Adipocyte (in vitro differentiated cells): ENCODE measurements around the gene GRIFIN.

Source experiments
- DNase-seq: peaks from one replicate; pipeline ENCODE4 v3.0.0-alpha.2; 2015; ENCODE audit warnings: low read depth
- H3K27me3 ChIP-seq: replicated peaks from 2 replicates; pipeline ENCODE4 v1.7.0; 2013; ENCODE audit warnings: mild to moderate bottlenecking, low read length, moderate library complexity; ENCODE audit not compliant: control insufficient read depth, insufficient read depth
- H3K36me3 ChIP-seq: 2 replicates; pipeline ENCODE4 v1.7.0; 2013; ENCODE audit warnings: low read length, mild to moderate bottlenecking, moderate library complexity; ENCODE audit not compliant: control insufficient read depth, insufficient read depth, severe bottlenecking
- H3K4me1 ChIP-seq: 2 replicates; pipeline ENCODE4 v1.7.0; 2013; ENCODE audit warnings: mild to moderate bottlenecking, low read length, moderate library complexity; ENCODE audit not compliant: control insufficient read depth, insufficient read depth
- H3K4me3 ChIP-seq: 2 replicates; pipeline ENCODE4 v1.7.0; 2013; ENCODE audit warnings: mild to moderate bottlenecking, low read length, moderate library complexity
- H3K9ac ChIP-seq: 2 replicates; pipeline ENCODE4 v1.7.0; 2013; ENCODE audit warnings: mild to moderate bottlenecking, low read length, moderate library complexity
- H3K9me3 ChIP-seq: 2 replicates; pipeline ENCODE4 v1.7.0; 2013; ENCODE audit warnings: mild to moderate bottlenecking, low read length, moderate library complexity; ENCODE audit not compliant: control insufficient read depth

The GRIFIN gene

DNA sequence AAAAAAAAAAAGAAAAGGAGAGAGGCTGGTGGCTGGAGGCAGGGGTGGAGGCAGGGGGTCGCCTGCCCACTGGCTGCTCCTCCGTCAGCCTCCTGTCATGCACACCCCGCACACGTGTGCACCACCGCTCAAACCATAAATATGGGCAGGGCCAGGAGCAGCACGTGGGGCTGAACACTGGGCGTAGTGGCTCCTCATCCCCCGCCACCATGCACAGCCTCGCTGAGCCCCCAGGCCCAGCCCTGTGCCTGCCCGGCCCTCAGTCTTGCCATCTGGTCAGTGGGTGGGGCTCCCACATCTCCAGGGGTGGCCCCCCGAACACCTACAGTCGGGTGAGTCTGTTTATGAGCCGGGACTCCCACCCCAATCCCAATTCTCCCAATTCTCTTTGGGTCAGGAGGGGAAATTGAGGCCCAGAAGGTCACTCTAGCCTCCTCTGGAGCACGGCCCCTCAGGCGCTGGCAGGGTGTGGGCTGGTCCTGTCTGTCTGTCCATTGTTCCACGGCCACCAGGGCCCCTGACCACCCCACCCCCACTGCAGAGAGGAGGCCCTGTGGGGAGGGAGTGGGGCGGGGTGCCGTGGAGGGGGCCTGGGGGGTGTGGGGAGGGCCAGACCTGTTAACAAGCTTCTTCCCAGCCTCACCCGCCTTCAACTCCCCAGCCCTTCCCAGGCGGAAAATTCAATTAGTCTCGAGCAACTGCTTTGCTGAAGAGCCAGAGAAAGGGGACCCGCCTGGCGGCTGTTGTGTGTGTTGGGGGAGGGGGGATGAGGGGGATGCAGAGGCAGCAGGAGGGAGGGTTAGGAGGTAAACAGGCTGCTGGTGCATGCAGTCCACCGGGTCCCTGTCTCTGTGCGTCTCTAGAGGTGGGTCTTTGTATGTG lies 19.5 kb upstream of the GRIFIN start:
- Histone ChIP-seq H3K9ac (no peak overlapping the region), H3K36me3 (no peaks in the 10 kb centered on the region), H3K4me1 (peaks cover 13% of the 10 kb centered on the region), H3K4me3 (no peak overlapping the region), H3K27me3 (peaks cover 11% of the 10 kb centered on the region), H3K9me3 (no peaks in the 10 kb centered on the region)
- no peak for DNase-seq

DNA sequence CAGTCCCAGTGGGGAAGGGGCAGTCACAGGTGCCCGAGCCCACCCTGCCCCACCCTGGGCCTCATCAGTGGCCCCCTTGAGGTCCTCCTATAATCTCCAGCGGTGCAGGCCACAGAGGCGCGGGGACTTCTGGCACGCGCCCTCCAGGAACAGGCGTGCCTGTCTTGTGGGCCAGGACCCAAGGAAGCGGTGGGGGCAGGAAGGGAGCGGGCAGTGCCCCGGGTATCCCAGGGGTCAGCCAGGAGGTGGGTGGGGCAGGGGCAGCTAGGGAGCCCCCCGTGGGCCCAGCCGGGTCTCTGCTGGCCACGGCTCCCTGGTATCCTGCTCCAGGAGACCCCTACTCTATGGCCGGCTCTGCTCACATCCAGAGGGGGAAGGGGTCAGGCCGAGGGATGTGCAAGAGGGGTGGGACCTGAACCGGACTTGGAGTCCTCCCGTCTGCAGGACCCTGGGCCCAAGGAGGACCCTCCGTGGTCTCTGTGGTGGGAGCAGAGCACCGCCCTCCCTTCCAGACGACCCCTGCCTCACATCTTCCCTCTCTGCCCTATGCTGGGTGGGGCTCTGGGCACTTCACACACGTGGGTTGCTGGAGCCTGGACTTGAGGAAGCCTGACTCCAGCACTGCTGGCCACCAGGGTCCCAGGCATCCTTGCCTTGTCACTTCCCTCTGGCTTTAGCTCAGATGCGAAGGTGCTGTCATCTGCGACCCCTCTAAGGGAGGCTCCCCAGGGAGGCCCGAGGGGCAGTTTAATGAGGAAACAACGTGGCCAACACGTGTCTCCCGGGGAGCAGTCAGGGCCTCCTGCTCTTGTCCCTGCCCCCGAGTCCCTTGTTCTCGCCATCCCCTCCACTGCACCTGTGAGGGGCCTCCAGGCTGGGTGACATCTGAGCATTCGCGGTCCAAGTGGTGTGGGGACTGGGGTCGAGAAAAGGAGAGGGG lies 18.3 kb upstream of the GRIFIN start:
- Histone ChIP-seq H3K9me3 (no peaks in the 10 kb centered on the region), H3K9ac (no peak overlapping the region), H3K4me3 (no peak overlapping the region), H3K36me3 (no peaks in the 10 kb centered on the region), H3K4me1 (peaks cover 18% of the 10 kb centered on the region), H3K27me3 (peaks cover 11% of the 10 kb centered on the region)
- no peak for DNase-seq

DNA sequence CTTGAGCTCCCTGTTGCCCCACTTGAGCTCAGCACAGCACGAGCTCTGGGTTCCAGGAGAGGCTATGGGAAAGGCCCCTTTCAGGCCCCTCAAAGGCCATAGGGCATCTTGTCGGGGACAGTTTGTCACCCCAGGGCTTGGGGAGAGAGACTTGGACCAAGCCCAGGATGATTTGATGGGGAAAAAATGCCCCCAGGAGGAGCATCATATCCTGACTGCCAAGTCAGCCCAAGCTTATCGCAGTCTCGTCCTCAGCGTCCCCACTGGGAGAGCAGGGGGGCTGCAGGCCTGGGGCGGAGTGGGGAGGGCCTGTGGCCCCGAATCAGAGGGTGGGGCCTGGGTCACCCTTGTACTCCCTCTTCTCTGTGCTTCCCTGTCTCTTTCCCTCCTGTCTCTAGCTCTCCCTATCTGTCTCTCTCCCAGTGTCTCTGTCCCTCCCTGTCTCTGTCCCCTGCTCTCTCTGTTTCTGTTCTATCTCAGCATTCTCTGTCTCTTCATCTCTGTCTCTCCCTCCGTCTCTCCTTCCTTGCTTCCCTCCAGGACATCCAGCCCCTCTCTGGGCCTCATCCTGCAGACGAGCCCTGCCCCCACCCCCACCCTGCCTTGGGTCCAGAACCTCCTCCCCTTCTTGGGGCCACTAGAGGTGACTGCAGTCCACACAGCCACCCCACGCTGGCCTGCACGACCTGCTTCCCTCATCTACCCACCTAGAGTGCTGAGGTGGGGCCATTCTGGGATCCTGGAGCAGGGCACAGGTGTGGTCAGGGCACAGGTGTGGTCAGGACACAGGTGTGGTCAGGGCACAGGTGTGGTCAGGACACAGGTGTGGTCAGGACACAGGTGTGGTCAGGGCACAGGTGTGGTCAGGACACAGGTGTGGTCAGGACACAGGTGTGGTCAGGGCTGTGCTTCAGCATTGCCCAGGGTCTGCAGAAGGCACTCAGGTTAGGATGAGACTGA lies 17.3 kb upstream of the GRIFIN start:
- H3K9me3 ChIP-seq = no peaks in the 10 kb centered on the region
- no peak for DNase-seq
- no peaks in the 10 kb centered on the region for H3K36me3 ChIP-seq
- peaks cover 28% of the 10 kb centered on the region for H3K4me1 ChIP-seq
- H3K9ac ChIP-seq = peak overlapping the region; percentile 20
- peaks cover 11% of the 10 kb centered on the region for H3K27me3 ChIP-seq
- no peak overlapping the region for H3K4me3 ChIP-seq

DNA sequence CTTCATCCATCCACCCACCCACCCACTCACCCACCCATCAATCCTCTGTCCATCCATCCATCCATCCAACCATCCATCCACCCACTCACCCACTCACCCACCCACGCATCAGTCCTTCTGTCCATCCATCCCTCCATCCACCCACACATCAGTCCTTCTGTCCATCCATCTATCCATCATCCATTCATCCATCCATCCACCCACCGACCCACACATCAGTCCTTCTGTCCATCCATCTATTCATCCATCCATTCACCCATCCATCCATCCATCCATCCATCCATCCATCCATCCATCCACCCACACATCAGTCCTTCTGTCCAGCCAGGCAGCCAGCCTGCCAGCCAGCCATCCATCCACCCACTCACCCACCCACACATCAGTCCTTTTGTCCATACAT lies 15.8 kb upstream of the GRIFIN start:
- DNase-seq = no peak
- H3K27me3 ChIP-seq = peaks cover 5% of the 10 kb centered on the region
- no peak overlapping the region for H3K4me3 ChIP-seq
- H3K36me3 ChIP-seq = no peaks in the 10 kb centered on the region
- H3K4me1 ChIP-seq = peaks cover 41% of the 10 kb centered on the region
- no peak overlapping the region for H3K9ac ChIP-seq
- H3K9me3 ChIP-seq = no peaks in the 10 kb centered on the region

DNA sequence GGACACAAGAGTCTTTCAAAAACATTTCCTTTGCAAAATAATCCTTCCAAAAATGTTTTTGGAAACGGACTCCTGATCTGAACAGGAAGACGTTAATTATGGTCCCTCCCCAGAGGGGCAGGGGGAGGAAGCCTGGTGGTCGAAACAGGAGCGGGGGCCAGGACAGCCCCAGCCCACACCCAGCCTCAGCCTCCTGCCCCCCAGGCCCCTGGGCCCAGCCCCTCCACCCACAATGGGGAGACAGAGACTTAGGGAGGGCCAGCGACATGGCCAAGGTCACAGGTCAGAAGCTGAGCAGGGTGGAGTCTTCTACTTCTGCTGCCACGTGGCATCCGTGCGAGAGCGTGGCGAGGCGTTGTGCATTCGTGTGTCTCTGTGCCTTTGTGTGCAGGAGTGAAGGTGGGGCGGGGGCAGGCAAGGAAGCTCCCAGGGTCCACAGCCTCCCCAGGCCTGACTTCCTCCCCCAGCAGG lies 14.0 kb upstream of the GRIFIN start:
- H3K9ac ChIP-seq = no peak overlapping the region
- no peak for DNase-seq
- peaks cover 41% of the 10 kb centered on the region for H3K4me1 ChIP-seq
- no peaks in the 10 kb centered on the region for H3K36me3 ChIP-seq
- H3K4me3 ChIP-seq = no peak overlapping the region
- peaks cover 3% of the 10 kb centered on the region for H3K27me3 ChIP-seq
- H3K9me3 ChIP-seq = no peaks in the 10 kb centered on the region

DNA sequence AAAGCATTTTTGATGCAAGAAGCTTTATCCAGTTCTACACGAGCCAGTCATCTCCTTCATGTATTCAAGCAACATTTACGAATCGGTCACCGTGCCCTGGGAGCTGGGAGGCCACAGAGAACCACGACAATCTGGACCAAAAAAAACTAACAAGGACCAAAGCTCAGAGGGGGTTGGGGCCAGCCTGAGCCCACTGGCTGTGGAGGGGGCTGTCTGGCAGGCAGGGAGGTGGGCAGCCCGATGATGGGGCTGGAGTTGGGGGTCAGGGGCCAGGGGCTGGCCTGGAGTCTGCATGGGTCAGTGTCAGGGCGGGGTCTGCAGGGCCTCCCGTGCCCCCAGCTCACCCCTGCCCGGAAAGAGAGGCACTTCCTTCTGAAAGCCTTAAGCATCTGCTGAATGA lies 12.5 kb upstream of the GRIFIN start:
- no peak for DNase-seq
- Histone ChIP-seq H3K27me3 (no peaks in the 10 kb centered on the region), H3K36me3 (no peaks in the 10 kb centered on the region), H3K9me3 (no peaks in the 10 kb centered on the region), H3K9ac (peak overlapping the region; percentile 70), H3K4me3 (peak overlapping the region; percentile 28), H3K4me1 (peaks cover 38% of the 10 kb centered on the region)

DNA sequence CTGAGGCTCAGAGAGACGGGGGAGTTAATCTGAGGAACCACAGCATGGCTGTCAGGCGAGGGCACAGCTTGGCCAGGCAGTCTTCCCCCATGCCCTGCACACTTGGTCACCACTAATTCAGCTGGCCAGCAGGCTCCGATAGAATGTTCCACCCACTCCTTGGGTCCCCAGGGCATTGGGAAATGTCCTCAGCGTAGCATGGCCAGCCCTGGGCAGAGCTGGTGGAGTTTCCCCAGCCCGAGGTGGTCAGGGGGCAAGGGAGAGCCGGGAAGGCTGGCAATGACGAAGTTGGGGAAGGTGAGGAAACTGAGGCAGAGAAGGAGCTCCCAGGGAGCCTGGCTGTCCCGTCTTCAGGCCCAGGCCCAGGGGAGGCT lies 12.1 kb upstream of the GRIFIN start:
- Histone ChIP-seq H3K4me1 (peaks cover 34% of the 10 kb centered on the region), H3K36me3 (no peaks in the 10 kb centered on the region), H3K4me3 (peak overlapping the region; percentile 28), H3K9me3 (peaks cover 2% of the 10 kb centered on the region), H3K27me3 (no peaks in the 10 kb centered on the region), H3K9ac (peak overlapping the region; percentile 70)
- peak; percentile 70 for DNase-seq

DNA sequence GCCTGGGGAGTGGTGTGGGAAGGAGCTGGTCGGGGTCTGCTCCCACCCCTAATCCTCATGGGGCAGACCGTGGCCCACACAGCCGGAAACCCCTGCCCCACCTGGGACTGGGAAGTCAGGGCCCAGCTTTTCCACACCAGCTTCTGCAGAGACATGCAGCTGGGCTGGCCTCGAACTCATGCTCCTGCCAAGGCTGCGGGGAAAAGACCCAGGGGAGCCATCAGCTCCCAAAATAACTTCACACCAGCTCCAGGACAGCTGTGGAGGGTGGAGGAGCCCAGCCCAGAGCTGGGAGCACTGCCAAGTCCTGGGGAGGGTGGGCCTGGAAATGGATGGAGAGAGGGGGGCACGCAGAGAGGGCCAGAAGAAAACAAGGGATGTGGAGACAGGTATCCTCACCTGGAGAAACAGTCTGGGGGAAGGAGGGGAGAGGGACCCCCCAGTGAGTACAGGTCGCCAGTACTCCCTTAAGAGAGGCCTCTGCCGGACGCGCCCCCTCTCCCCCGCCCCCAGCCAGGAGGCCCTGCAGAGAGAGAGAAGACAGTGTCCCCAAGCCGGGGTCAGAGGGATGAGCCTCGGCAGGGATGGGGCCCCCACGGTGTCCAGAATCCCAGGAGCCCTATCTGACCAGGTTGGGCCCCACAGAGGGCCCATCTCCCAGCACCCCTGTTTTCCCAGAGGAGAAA lies 11.5 kb upstream of the GRIFIN start:
- no peak for DNase-seq
- H3K36me3 ChIP-seq = no peaks in the 10 kb centered on the region

DNA sequence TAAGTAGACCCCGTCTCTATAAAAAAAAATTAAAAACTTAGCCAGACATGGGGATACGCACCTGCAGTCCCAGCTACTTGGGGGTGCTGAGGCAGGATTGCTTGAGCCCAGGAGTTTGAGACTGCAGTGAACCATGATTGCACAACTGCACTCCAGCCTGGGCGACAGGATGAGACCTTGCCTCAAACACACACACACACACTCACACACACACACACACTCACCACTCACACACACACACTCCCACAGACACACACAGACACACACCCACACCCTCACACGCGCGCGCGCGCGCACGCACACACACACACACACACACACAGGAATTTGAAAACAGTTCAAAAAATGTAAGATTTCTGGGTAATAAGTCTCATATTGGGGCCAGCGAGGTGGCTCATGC lies 8.7 kb upstream of the GRIFIN start:
- peaks cover 4% of the 10 kb centered on the region for H3K27me3 ChIP-seq
- H3K9me3 ChIP-seq = peaks cover 10% of the 10 kb centered on the region
- H3K4me1 ChIP-seq = peaks cover 27% of the 10 kb centered on the region
- H3K4me3 ChIP-seq = no peak overlapping the region
- DNase-seq = no peak
- H3K36me3 ChIP-seq = no peaks in the 10 kb centered on the region
- no peak overlapping the region for H3K9ac ChIP-seq

More for the DNA sequence above, 11.5 kb upstream of the GRIFIN start:
- no peaks in the 10 kb centered on the region for H3K27me3 ChIP-seq
- peak overlapping the region; percentile 70 for H3K9ac ChIP-seq
- peak overlapping the region; percentile 28 for H3K4me3 ChIP-seq
- peaks cover 28% of the 10 kb centered on the region for H3K4me1 ChIP-seq
- H3K9me3 ChIP-seq = peaks cover 7% of the 10 kb centered on the region

DNA sequence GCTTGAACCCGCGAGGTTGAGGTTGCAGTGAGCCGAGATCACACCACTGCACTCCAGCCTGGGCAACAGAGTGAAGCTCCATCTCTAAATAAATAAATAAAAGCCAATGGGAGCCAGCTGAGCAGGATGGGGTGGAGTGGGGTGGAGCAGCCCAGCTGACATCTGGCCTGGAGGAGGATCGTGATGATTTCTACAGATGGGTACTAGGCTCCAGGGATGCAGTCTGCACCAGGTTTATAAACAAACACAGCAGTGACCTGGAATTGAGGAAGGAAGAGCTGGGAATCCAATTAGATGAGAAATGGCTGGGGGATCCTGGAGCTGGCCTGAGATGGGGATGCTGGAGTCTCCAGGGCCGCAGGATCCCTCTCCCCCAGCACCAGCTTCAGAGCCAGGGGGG lies 7.3 kb upstream of the GRIFIN start:
- peaks cover 10% of the 10 kb centered on the region for H3K9me3 ChIP-seq
- DNase-seq = no peak
- no peaks in the 10 kb centered on the region for H3K36me3 ChIP-seq
- H3K4me1 ChIP-seq = peaks cover 24% of the 10 kb centered on the region
- peaks cover 13% of the 10 kb centered on the region for H3K27me3 ChIP-seq
- no peak overlapping the region for H3K4me3 ChIP-seq
- no peak overlapping the region for H3K9ac ChIP-seq
